Measurements from ENCODE around the gene SSR4.
"Not testable (repeated sequence)": the region's sequence is repeated elsewhere in the genome, so short reads cannot be mapped to it uniquely, and the experiment has no call there.

The SSR4 gene

DNA sequence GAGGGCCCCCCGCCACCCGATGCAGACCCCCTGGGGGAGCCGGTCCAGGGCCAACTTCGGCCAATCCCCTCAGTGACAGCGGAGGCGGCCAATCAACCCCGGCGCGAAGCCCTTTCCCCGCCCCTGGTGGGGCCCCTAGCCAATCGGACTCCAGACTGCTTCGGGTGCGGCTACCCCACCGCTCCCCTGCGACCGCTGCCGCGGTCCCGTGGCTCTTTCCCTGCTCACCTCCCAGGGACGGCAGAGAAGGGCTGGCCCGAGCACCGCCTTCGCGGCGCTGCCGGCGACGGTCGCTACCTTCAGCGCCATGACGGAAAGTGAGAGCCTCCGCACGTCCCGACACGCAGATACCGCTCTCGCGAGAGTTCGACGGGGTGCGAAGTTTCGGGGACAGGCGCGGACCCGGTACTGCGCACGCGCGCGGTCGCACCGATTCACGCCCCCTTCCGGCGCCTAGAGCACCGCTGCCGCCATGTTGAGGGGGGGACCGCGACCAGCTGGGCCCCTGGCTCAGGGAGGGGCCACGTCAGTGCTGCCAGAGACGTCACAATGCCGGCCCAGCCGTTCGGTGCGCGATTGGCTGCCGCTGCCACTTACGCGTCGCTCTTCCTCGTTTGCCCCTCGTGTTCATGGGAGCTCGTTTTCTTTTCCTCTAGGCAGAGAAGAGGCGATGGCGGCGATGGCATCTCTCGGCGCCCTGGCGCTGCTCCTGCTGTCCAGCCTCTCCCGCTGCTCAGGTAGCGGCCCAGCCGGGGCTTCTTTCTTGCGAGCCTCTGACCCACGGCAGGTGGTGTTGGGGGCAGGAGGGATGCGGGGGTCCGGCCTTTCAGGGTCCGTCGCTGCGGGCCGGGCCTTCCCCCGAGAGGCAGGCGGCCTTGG is at the start of gene SSR4, which contains the start of gene IDH3G:
TSS of gene SSR4 (plus strand) at position 651 of the 879 bp plus-strand sequence. CDS start at position 671, 20 bp downstream.
TSS of gene IDH3G (minus strand) at position 358 of the 879 bp plus-strand sequence. CDS start at position 309, 49 bp downstream.
- DNase-seq (ENCODE audit: low spot score in 2 of 2) (peak; percentile 89 to 95), ATAC-seq (peak; percentile 96)
- Mint-ChIP-seq H3K27ac (peak within 1 kb of the TSS; percentile 94), H3K4me1 (peaks cover 18% of the 10 kb centered on the region), H3K4me3 (peak within 1 kb of the TSS; percentile 87), H3K9me3 (no peaks in the 10 kb centered on the region), H3K36me3 (peaks cover 44% of the 10 kb centered on the region)

DNA sequence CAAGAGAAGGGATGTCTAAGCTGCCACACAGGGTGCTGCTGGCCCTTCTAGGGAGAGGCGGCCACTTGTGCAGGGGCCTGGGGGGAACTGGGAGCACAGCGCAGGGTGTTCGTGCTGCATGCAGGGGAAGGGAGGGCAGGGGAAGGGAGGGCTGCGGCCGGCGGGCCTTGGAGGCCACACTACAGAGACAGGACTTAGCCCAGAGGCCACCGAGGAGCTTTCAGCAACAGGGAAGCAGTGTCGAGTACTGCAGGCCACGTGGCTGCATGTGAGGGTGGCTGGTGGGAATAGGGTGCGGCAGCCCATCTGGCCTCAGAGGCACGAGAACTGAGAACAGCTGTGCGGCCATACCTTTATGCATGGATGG is 49.4 kb upstream of the SSR4 start:
- H3K36me3 Mint-ChIP-seq, H3K27ac Mint-ChIP-seq: not testable (repeated sequence)

DNA sequence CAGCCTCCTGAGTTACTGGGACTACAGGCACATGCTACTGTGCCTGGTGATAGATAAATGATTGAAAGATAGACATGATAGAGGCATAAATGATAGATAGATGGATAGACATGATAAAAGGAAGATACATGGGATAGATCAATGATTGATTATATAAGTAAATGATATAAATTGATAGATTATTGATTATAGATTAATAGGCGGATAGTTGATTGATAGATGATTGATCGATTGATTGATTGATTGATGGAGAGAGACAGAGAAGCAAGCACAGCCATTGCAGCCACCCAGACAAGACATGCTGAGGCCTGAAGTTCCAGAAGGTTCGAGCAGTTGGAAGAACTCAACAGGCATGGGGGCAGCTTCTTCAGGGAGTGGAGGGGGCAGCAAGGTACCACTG is 48.1 kb upstream of the SSR4 start:
- no peak for ATAC-seq
- Mint-ChIP-seq H3K36me3 (no peaks in the 10 kb centered on the region), H3K9me3 (no peaks in the 10 kb centered on the region), H3K4me3 (no peak overlapping the region), H3K4me1 (no peaks in the 10 kb centered on the region), H3K27ac (no peak overlapping the region)
- no peak for DNase-seq (ENCODE audit: low spot score in 2 of 2)

More for the DNA sequence above, 49.4 kb upstream of the SSR4 start:
- not testable (repeated sequence) for H3K4me3 Mint-ChIP-seq; H3K4me1 Mint-ChIP-seq; ATAC-seq; H3K9me3 Mint-ChIP-seq; DNase-seq (ENCODE audit: low spot score in 2 of 2)

DNA sequence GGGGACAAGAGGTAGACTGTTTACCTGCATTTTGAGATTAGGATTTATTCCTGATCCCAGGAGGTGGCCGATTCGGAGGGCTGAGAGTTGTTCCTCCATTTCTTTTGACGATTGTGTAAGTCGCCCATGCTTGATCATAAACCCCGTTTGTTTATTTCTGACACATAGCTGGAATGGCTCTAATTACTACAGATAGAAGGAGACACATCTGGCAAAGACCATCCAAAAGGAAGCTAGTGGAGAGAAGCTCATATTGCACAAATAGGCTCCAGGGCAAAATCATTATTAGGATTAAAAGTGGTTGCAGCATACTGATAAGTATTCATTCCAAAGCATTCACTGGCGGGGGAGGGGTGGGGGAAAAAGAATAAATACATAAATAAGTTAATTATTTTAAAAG is 47.5 kb upstream of the SSR4 start:
- not testable (repeated sequence) for H3K4me3 Mint-ChIP-seq; H3K27ac Mint-ChIP-seq; ATAC-seq; H3K4me1 Mint-ChIP-seq; H3K9me3 Mint-ChIP-seq; H3K36me3 Mint-ChIP-seq; DNase-seq (ENCODE audit: low spot score in 2 of 2)

DNA sequence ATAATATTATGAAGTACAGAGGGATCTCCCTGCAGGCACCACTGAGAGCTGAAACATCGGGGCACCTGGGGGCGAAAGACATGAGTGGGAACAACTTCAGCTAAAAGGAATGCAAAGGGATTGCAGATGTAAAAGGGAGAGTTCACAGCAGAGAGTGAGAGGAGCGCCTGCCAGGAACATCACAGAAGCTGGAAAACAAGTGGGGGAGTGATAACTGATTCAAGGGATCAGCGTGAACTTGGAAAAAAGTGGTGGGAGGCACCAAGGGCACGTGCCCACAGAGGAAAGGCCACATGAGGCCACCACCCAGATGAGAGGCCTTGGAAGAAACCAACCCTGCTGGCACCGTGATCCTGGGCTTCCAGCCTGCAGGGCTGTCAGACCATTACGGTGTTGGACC is 45.5 kb upstream of the SSR4 start:
- DNase-seq (ENCODE audit: low spot score in 2 of 2); H3K4me3 Mint-ChIP-seq; H3K4me1 Mint-ChIP-seq; ATAC-seq; H3K27ac Mint-ChIP-seq; H3K9me3 Mint-ChIP-seq; H3K36me3 Mint-ChIP-seq: not testable (repeated sequence)

DNA sequence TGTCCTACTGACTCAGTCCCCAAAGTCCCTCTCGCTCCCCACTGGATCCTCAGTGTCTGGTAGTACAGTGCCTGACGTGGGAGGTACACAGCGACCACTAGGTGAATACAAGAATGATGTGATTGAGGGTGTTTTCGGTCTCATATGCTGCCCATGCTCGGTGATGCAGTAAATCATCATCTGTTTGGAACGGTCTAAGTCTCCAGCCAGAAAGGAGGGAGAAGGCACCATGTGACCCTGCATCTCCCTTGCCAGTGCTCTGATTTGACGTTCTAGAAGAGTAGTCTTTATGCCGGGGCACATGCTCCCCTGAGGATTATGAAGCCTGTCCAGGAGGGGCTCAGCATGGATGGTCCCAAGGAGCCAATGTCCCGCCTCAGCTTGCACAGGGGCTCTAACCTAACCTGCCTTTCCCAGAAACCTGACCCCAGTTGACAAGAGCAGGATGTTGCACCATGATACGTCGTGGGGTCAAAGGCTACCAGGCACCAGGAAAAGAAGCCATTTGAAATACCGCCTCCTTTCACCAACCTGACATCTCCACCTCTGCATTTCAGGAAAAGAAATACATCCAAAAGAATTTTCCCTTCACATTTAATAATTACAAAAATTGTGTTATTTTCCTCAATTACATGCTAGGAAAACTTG is 44.2 kb upstream of the SSR4 start:
- ATAC-seq (no peak), DNase-seq (ENCODE audit: low spot score in 2 of 2) (no peak)
- no peaks in the 10 kb centered on the region for H3K4me1 Mint-ChIP-seq
- H3K36me3 Mint-ChIP-seq: no peaks in the 10 kb centered on the region
- H3K9me3 Mint-ChIP-seq: no peaks in the 10 kb centered on the region
- H3K27ac Mint-ChIP-seq: no peak overlapping the region
- no peak overlapping the region for H3K4me3 Mint-ChIP-seq

DNA sequence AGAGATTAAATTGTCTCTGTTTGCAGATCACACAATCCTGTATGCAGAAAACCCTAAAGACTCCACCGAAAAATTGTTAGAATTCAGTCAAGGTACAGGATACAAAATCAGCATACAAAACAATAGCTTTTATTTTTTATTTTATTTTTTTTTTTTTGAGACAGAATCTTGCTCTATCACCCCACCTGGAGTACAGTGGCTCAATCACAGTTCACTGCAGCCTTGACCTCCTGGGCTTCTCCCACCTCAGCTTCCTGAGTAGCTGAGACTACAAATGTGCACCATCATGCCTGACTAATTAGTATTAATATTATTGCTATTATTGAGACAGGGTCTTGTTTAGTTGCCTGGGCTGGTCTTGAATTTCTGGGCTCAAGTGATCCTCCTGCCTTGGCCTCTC is 39.3 kb upstream of the SSR4 start:
- no peak for ATAC-seq

DNA sequence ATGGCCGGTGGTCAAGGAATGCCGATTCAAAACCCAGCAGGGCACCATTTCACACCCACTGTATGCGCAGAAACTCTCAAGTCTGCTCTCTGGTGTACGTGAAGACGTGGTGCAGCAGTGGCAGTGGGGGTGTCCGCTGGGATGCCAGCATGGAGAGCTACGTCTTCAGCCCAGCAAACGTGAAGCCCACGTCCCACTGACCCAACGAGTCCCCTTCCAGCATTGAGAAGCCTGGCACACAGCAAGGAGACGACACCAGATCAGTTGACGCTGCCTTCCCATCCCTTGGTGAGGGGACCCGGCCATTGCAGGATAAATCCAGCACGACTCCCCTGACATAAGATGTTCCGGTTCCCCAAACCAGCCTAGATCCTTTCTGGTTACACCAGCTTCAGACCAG is 32.6 kb upstream of the SSR4 start:
- Mint-ChIP-seq H3K27ac (no peak overlapping the region), H3K4me1 (peaks cover 7% of the 10 kb centered on the region), H3K9me3 (no peaks in the 10 kb centered on the region), H3K36me3 (no peaks in the 10 kb centered on the region), H3K4me3 (no peak overlapping the region)
- ATAC-seq (no peak), DNase-seq (ENCODE audit: low spot score in 2 of 2) (no peak)

More for the DNA sequence above, 39.3 kb upstream of the SSR4 start:
- no peak for DNase-seq (ENCODE audit: low spot score in 2 of 2)
- no peaks in the 10 kb centered on the region for H3K36me3 Mint-ChIP-seq
- no peaks in the 10 kb centered on the region for H3K9me3 Mint-ChIP-seq
- H3K4me3 Mint-ChIP-seq: no peak overlapping the region
- no peak overlapping the region for H3K27ac Mint-ChIP-seq
- H3K4me1 Mint-ChIP-seq: no peaks in the 10 kb centered on the region

DNA sequence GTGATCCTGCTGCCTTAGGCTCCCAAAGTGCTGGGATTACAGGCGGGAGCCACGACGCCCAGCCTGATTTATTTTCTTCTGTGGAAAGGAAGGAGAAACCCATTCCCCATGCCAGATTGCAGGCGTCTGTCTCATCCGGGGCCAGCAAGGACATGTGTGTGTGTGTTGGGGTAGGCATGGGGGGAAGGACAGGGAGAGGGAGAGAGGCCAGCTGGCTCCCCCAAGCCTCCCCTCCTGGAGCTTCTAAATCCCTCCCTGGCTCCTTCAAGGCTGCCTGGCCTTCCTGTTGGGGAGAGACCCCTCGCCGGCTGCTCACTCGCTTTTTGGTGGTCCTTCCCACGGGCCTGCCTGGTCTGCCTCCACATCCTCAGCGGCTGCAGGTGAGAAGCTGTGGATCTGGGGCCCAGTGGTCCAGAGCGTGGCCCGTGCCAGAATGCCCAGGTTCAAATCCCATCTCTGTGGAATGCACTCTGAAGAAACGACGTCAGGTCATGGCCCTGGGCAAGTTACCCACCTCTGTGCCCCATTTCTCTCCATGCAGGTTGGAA is 31.8 kb upstream of the SSR4 start:
- Mint-ChIP-seq H3K36me3 (no peaks in the 10 kb centered on the region), H3K9me3 (no peaks in the 10 kb centered on the region), H3K27ac (no peak overlapping the region), H3K4me1 (peaks cover 7% of the 10 kb centered on the region), H3K4me3 (no peak overlapping the region)
- no peak for ATAC-seq
- no peak for DNase-seq (ENCODE audit: low spot score in 2 of 2)

DNA sequence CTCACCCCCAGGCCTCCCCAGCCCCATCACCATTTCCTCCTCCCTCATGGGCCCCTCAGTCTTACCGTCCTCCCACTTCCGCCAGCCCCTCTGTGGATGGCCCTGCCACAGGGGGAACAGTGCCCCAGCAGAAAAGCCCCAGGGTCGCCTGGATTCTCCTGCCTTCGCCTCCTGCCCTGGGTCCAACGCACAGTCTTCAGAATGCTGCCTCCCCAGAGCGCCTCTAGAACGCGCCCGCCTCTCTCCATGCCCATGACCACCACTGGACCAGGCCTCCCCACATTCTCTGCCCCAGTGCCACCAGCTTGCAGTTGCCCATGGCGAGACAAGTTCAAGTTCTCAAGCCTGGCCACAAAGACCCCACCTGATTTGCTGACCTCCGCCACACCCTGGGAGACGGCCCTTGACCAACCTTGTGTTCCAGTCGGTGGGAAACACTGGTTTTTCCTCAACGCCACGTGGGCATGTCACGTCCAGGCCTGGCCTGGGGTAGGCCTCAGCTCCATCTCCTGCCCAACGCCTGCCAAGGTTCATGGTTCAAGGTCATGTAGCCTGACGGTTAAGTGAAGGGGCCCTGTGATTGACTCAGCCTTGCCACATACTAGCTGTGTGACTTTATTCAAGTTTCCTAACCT is 31.1 kb upstream of the SSR4 start:
- H3K36me3 Mint-ChIP-seq: no peaks in the 10 kb centered on the region
- H3K9me3 Mint-ChIP-seq: no peaks in the 10 kb centered on the region
- H3K4me1 Mint-ChIP-seq: peaks cover 7% of the 10 kb centered on the region
- no peak for DNase-seq (ENCODE audit: low spot score in 2 of 2)
- peak overlapping the region; percentile 32 for H3K4me3 Mint-ChIP-seq
- no peak overlapping the region for H3K27ac Mint-ChIP-seq
- ATAC-seq: peak; percentile 4

DNA sequence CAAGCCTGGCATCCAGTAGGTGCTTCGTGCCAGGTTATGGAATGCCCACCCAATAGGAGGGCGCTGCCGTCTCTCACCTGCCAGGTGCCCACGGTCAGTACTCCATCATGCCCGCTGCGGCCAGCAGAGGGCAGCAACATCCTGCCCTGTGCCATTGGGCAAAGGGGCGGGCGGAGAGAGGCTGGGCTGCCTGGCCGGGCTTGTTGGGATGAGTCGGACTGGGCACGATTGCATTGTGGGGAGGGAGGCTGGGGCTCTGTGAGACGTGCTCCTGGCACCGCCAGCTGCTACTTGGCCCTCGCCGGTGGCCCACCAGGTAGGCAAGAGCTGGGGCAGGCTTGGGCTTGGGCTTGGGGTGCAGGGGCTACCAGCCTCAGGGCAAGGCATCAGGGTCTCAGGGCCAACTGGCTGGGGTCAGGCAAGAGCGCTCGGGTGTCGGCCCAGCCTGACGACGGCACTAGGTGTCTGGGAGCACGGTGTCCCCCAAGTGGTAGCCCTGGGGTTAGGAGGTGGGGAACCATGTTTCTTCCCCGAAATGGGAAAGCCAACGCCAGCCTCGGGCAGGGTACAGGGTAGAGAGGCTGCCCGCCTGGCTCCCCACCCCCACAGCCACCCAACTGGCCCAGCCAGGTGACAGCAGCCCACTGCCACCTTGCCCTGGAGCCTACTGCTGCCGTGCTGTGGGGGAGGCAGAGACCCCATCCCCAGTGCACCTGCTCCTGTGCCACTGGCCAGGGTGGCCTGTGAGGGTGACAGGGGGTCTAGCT is 30.3 kb upstream of the SSR4 start, which contains the start of gene PLXNB3:
TSS of gene PLXNB3 (plus strand) at position 261 of the 767 bp plus-strand sequence. CDS start 1,287 bp downstream, outside the sequence.
- H3K27ac Mint-ChIP-seq: no peak within 1 kb of the TSS
- no peaks in the 10 kb centered on the region for H3K9me3 Mint-ChIP-seq
- H3K4me1 Mint-ChIP-seq: peaks cover 7% of the 10 kb centered on the region
- peak within 1 kb of the TSS; percentile 32 for H3K4me3 Mint-ChIP-seq
- no peaks in the 10 kb centered on the region for H3K36me3 Mint-ChIP-seq
- ATAC-seq (peak; percentile 92), DNase-seq (ENCODE audit: low spot score in 2 of 2) (peak; percentile 62 to 82)

DNA sequence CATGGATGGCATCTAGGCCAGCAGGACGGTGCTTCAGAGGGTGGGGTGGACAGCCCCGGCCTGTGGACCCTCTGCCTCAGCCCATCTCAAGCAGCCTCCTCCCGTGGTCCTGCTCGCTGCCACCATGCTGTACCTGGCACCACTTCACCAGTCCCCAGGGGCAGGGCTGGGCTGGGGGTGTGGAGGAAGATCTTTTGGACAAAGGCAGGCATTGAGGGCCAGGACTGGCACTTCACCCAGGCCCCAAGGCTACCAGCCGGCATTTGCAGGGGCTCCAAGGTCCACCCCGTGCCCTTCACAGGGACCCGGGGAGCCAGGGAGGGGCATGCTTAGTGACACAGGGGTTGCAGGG is 29.7 kb upstream of the SSR4 start:
- H3K36me3 Mint-ChIP-seq: no peaks in the 10 kb centered on the region
- peaks cover 7% of the 10 kb centered on the region for H3K4me1 Mint-ChIP-seq
- DNase-seq (ENCODE audit: low spot score in 2 of 2) (no peak), ATAC-seq (no peak)
- H3K9me3 Mint-ChIP-seq: no peaks in the 10 kb centered on the region
- no peak overlapping the region for H3K27ac Mint-ChIP-seq
- H3K4me3 Mint-ChIP-seq: no peak overlapping the region

DNA sequence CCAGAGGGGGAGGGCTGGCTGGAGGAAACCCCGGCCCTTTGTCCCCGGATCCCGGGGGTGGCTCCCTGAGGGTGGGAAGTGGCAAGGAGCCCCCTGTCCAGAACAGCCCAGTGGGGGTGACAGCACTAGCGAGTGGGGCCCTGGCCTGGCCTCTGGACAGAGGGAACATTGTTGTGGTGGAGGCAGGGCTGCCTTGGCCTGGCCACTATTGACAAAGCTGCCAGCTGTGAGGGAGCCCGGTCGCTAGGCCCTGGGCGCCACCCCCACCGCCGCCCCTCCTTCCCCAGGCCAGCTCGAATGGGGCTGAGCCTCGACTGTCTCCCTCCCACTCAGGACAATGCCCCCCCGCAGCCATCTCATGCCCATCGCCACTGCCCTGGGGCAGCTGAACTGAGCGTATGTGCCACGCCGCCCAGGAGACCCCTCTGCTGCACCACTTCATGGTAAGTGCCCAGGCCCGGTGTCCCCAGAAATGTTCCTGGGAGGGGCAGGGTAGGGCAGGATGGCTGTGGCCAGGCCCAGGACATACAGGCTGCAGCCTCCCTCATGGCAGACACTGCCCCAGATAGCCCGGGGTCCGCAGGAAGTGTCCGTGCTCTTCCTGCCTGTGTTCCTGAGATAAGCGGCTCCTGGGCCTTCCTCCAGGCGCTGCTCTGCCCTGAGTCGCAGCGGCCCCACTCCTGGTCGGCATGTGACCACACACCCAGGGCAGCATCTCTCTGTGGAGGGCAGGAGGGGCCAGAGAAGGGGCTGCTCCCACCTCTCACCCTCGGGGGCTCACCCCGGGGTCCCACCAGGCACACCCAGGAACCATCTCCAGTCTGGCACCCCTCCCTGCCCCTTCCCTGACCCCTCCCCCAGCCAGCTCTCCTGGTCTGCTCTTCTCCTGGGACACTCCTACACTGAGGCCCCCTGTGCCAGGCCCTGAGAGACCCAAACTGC is 29.1 kb upstream of the SSR4 start:
- H3K4me3 Mint-ChIP-seq: peak overlapping the region; percentile 29
- DNase-seq (ENCODE audit: low spot score in 2 of 2): no peak

More for the DNA sequence above, 29.1 kb upstream of the SSR4 start:
- ATAC-seq: no peak
- Mint-ChIP-seq H3K27ac (no peak overlapping the region), H3K36me3 (no peaks in the 10 kb centered on the region), H3K9me3 (no peaks in the 10 kb centered on the region), H3K4me1 (peaks cover 7% of the 10 kb centered on the region)

All from stimulated activated effector memory CD8-positive, alpha-beta T cell treated with anti-CD3 and anti-CD28 coated beads, Interleukin-12 subunit alpha, Interleukin-12 subunit beta, amount 100 ng/mL, for 72 hours (primary cell).